GM12891 (cell line): ENCODE data around the gene GNAT1.

ENCODE experiments used
- POLR2A ChIP-seq: IDR thresholded peaks from 2 replicates; pipeline ENCODE4 v1.6.1; 2011; ENCODE audit warnings: low read depth, low read length, control low read depth
- POLR2AphosphoS5 ChIP-seq: IDR thresholded peaks from 2 replicates; pipeline ENCODE4 v1.6.1; 2011; ENCODE audit warnings: low read depth, low read length, control low read depth
- SPI1 ChIP-seq: IDR thresholded peaks from 2 replicates; pipeline ENCODE4 v1.6.1; 2011; ENCODE audit warnings: low read depth, low read length, control low read depth
- TAF1 ChIP-seq: IDR thresholded peaks from 2 replicates; pipeline ENCODE4 v1.6.1; 2011; ENCODE audit warnings: low read depth, low read length, control low read depth

GRCh38 chr3:50192124-50192523, 714 bp downstream of the GNAT1 start:
- no peak for TF ChIP-seq POLR2A
- TF ChIP-seq POLR2AphosphoS5: no peak
- TF ChIP-seq TAF1: no peak
- no peak for TF ChIP-seq SPI1
